ENCODE measurements around the gene ZFP82. TPM values are rescaled to one million over a fixed set of nuclear protein-coding genes. Genes with fewer than 3 reads are reported as not detected.

The ZFP82 gene
- total RNA-seq, 1 donor from 2014 or later: 5.4 TPM

GRCh38 chr19:36371886-36372285 lies 46.6 kb downstream of the ZFP82 start:
- no peaks in the 10 kb centered on the region for H3K9me3 ChIP-seq
- ATAC-seq (no peak), DNase-seq (no peak)
- intact Hi-C loops (cut with DNase I): no loop called here
- H3K36me3 ChIP-seq: peaks cover 7% of the 10 kb centered on the region
- TF ChIP-seq, protein P1, sequence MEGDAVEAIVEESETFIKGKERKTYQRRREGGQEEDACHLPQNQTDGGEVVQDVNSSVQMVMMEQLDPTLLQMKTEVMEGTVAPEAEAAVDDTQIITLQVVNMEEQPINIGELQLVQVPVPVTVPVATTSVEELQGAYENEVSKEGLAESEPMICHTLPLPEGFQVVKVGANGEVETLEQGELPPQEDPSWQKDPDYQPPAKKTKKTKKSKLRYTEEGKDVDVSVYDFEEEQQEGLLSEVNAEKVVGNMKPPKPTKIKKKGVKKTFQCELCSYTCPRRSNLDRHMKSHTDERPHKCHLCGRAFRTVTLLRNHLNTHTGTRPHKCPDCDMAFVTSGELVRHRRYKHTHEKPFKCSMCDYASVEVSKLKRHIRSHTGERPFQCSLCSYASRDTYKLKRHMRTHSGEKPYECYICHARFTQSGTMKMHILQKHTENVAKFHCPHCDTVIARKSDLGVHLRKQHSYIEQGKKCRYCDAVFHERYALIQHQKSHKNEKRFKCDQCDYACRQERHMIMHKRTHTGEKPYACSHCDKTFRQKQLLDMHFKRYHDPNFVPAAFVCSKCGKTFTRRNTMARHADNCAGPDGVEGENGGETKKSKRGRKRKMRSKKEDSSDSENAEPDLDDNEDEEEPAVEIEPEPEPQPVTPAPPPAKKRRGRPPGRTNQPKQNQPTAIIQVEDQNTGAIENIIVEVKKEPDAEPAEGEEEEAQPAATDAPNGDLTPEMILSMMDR (IDR thresholded peaks at IDR 0.05): no peak
- no peaks in the 10 kb centered on the region for H3K27me3 ChIP-seq
- no peaks in the 10 kb centered on the region for H3K4me1 ChIP-seq
- no peak overlapping the region for H3K27ac ChIP-seq
- H3K4me3 ChIP-seq: no peak overlapping the region

DNA sequence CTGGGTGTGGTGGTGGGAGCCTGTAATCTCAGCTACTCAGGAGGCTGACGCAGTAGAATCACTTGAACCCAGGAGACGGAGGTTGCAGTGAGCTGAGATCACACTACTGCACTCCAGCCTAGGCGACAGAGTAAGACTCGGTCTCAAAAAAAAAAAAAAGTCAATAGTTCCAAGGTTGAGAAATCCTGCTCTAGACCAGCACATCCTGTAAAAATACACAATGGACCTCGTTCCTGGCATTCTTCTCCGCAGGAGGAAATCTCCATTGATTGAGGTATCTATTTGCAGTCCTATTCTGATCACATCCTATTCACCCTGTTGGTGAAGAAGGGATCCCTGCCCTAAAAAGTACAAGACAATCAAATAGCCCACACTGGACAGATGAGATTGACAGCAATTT lies 54.6 kb downstream of the ZFP82 start:
- no peaks in the 10 kb centered on the region for H3K4me1 ChIP-seq
- DNase-seq (no peak), ATAC-seq (no peak)
- H3K27me3 ChIP-seq: no peaks in the 10 kb centered on the region
- no peak overlapping the region for H3K4me3 ChIP-seq
- H3K9me3 ChIP-seq: no peaks in the 10 kb centered on the region
- H3K27ac ChIP-seq: no peak overlapping the region
- intact Hi-C loops (cut with DNase I): no loop called here
- H3K36me3 ChIP-seq: peaks cover 63% of the 10 kb centered on the region
- TF ChIP-seq, protein P1 (IDR thresholded peaks at IDR 0.05): no peak

Other genes starting within 250 kb of the ZFP82 start
- gene ZNF565, start 204.0 kb downstream of the ZFP82 start, total RNA-seq: 6.4 TPM
- 41.2 TPM for gene ZNF146, start 203.5 kb downstream of the ZFP82 start, total RNA-seq
- gene ZFP14, start 39.4 kb downstream of the ZFP82 start, total RNA-seq: 6.9 TPM
- 12.0 TPM for gene ZNF566, start 70.9 kb upstream of the ZFP82 start, total RNA-seq
- gene ZNF260, start 109.6 kb upstream of the ZFP82 start, total RNA-seq: 10.5 TPM
- 8.4 TPM for gene ZNF529, start 154.6 kb upstream of the ZFP82 start, total RNA-seq
- 4.9 TPM for gene ZNF382, start 186.7 kb upstream of the ZFP82 start, total RNA-seq
- 7.1 TPM for gene ZNF461, start 248.2 kb upstream of the ZFP82 start, total RNA-seq

Measured in upper lobe of right lung (tissue), 1 donor.